A549 treated with CORT108297 at 1 μM for 4 hours (cell line): ENCODE results near the gene BATF. TPM values are rescaled to one million over a fixed set of nuclear protein-coding genes. Genes with fewer than 3 reads are reported as not detected.

Experiments
- total RNA-seq: library from RNA; stranded (reverse); fragments of 200-300 nt; extraction: Qiagen RNA extraction; gene quantifications from 5 replicates; pipeline ENCODE4 v1.2.3, GENCODE V29; 2022

Gene BATF, protein sequence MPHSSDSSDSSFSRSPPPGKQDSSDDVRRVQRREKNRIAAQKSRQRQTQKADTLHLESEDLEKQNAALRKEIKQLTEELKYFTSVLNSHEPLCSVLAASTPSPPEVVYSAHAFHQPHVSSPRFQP
- not detected in 5 replicates for total RNA-seq

DNA sequence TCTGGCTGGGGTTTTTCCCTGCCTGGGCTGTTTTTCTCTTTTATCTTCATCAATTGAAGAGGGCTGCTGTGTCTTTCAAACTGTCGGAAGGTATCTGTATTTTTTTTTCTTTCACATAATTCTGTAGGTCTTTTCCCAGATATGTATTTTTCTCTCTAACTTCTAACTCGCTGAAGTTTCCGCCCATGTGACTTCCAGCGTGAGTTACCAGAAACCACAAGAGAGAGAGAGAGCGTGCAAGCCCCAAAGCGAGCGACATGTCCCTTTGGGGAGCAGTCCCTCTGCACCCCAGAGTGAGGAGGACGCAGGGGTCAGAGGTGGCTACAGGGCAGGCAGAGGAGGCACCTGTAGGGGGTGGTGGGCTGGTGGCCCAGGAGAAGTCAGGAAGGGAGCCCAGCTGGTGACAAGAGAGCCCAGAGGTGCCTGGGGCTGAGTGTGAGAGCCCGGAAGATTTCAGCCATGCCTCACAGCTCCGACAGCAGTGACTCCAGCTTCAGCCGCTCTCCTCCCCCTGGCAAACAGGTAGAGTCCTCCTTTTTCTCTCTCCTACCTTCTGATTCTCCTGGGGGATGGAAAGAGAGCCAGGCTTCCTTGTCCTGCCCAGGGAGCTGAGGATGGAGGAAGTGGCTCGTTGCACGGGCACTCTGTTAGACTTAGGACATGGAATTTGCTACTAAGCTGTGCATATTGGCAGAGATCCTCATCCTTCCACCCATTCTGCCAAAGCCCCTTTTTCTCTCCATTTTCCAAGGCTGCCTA lies at the start of gene BATF:
Gene BATF, plus strand, starts transcription at position 246 of the 759 bp plus-strand sequence. Its CDS starts 214 bp downstream, at position 460.

DNA sequence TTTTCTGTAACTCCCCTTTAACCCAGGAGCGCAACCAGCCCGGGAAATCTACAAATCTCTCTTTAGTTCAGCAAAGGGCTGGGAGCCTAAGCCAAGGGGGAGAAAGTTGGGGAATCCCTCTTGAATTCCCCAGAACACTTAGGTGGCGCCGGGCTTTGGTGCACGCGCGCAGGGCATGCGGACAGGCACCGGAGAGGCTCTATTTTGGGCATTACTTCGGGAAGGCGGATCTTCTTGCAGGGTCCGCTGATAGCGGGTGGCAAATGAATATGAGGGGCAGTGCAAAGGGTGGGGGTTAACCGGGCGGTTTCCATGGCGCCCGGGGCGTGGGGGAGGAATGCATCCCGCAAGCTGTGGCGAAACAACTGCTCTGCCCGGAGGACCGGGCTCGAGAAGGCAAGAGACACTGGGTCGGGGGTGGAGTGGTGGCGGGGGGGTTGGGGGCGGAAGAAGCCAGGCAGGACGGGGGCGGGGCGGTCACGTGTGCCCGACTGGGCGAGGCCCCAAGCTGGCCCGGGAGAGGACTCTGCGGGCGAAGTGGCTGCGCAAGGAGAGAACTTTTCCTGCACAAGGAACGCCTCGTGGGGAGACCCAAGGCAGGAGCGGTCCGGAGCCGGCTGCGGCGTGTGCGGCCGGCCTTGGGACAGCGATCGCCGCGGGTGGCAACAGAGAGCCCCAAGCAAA lies 56.0 kb downstream of the BATF start, which contains the start of gene FLVCR2:
Gene FLVCR2, plus strand, starts transcription at position 519 of the 684 bp plus-strand sequence. CDS start 353 bp downstream, outside the sequence.

Other genes with a start within 250 kb of the BATF start
- 6.8 to 9.1 TPM (median 7.8 TPM) in 5 replicates for gene FOS, start 243.6 kb upstream of the BATF start, total RNA-seq
- gene JDP2, start 94.4 kb upstream of the BATF start, total RNA-seq: 23.5 to 37.0 TPM (median 33.6 TPM) in 5 replicates
- 5.8 to 7.0 TPM (median 6.7 TPM) in 5 replicates for gene FLVCR2, start 56.2 kb downstream of the BATF start, total RNA-seq
- 12.8 to 17.3 TPM (median 16.0 TPM) in 5 replicates for gene ERG28, start 138.4 kb downstream of the BATF start, total RNA-seq
- 12.5 to 14.4 TPM (median 13.4 TPM) in 5 replicates for gene TTLL5, start 138.8 kb downstream of the BATF start, total RNA-seq